Left cardiac atrium (tissue), 4 donors: ENCODE measurements around the gene CPA5. TPM values are rescaled to one million over a fixed set of nuclear protein-coding genes. Genes with fewer than 3 reads are reported as not detected.
"Not testable (repeated sequence)": the region's sequence is repeated elsewhere in the genome, so short reads cannot be mapped to it uniquely, and the experiment has no call there.

Source experiments
- ATAC-seq, 2 donors: fragments of 200-7000 bp; cut with Tn5 transposase; one replicate each; pipeline ENCODE4 v1.9.1; 2020; ENCODE audit warnings: mild to moderate bottlenecking in 2 of 2, moderate library complexity in 2 of 2
- DNase-seq: peaks from one replicate; pipeline ENCODE4 v3.0.0-alpha.2; 2020
- intact Hi-C, 2 donors: fragments of 100-400 bp; cut with DNase I; formaldehyde crosslinking; loops; one replicate each; pipeline versions ENCODE4 v1.14.1 to v1.15.1; 2022 to 2023
- long read RNA-seq: library from polyadenylated mRNA; unstranded; transcript quantifications from one replicate; pipeline ENCODE4 v2.0.0, GENCODE V29; 2021
- total RNA-seq, 2 donors: library from RNA; stranded (reverse); fragmentation: NEBNext Ultra II Directional; extraction: Animal tissue kit (Norgen Biotek cat#: 25700); gene quantifications; one replicate each; pipeline ENCODE4 v1.2.1, GENCODE V29; 2021
- donor health status: DM: no; HTN: yes; CAD: no.
- donor health status: DM: no; HTN: yes; CAD: no; lungs with severe emphysema.
- donor health status: DM: yes; HTN: yes; CAD: no.
- donor health status: Dilated cardiomyopathy.

The CPA5 gene, protein sequence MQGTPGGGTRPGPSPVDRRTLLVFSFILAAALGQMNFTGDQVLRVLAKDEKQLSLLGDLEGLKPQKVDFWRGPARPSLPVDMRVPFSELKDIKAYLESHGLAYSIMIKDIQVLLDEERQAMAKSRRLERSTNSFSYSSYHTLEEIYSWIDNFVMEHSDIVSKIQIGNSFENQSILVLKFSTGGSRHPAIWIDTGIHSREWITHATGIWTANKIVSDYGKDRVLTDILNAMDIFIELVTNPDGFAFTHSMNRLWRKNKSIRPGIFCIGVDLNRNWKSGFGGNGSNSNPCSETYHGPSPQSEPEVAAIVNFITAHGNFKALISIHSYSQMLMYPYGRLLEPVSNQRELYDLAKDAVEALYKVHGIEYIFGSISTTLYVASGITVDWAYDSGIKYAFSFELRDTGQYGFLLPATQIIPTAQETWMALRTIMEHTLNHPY
- total RNA-seq, result not detected
- long read RNA-seq, result 0 reads

DNA sequence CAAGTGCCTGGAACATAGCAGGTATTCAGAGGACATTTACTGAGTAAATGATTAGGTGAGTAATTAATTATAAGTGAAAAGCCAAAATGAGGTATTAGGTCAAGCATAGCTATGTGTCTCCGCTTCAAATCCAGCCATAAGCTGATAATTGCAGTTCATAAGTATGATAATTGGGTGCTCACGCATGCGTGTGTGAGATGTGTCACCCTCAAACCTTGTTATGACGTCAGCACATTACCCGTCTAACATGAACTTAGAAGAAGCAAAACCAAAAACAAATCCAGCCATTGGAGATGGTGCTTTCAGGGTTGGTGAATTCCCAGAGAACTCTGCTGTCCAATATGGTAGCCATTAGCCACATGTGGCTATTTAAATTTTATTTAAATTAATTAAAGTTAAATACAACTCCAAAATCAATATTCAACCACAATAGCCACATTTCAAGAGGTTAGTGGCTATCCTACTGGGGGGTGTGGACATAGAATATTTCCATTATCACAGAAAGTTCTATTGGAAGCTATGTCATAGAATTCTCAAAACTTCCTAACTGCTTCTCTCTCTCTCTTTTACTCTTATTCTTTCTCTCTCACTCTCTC is at the start of gene CPA5:
TSS of gene CPA5 (plus strand) at position 546 of the 596 bp plus-strand sequence. CDS start 1,670 bp downstream, outside the sequence.
- intact Hi-C loops, result no loop called here
- no peak for DNase-seq
- ATAC-seq, result no peak

DNA sequence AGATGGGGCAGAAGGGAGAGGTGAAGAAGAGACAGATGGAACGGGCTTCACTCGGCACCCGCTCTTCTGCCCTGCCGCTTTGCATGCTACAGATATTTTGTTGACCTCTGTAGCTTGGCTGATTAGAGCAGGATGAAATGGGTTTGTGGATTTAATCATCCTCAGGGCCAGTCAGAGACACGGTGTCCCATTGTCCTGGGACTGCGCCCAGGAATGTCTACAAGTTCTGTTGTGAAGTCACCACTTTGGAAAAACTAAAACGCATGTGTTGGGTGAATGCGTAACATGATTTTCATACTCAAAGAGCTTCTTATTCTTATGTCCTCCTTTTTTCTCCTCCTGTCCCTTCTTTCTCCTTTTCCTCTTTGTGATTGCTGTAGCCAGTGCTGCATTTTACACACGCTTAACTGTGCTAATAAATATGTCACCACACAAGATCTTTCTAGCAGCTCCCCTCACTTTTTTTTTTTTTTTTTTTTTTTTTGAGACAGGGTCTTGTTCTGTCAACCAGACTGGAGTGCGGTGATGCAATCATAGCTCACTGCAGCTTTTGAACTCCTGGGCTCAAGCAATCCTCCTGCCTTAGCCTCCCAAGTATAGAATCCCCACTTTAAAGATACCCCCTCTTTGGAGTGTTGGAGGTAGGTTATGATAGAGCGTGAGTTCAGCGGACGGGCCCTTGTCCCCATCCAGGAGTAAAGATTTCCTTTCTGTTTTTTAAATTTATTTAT is 48.2 kb upstream of the CPA5 start:
- DNase-seq (no peak), ATAC-seq (no peak)
- intact Hi-C loops, result no loop called here

DNA sequence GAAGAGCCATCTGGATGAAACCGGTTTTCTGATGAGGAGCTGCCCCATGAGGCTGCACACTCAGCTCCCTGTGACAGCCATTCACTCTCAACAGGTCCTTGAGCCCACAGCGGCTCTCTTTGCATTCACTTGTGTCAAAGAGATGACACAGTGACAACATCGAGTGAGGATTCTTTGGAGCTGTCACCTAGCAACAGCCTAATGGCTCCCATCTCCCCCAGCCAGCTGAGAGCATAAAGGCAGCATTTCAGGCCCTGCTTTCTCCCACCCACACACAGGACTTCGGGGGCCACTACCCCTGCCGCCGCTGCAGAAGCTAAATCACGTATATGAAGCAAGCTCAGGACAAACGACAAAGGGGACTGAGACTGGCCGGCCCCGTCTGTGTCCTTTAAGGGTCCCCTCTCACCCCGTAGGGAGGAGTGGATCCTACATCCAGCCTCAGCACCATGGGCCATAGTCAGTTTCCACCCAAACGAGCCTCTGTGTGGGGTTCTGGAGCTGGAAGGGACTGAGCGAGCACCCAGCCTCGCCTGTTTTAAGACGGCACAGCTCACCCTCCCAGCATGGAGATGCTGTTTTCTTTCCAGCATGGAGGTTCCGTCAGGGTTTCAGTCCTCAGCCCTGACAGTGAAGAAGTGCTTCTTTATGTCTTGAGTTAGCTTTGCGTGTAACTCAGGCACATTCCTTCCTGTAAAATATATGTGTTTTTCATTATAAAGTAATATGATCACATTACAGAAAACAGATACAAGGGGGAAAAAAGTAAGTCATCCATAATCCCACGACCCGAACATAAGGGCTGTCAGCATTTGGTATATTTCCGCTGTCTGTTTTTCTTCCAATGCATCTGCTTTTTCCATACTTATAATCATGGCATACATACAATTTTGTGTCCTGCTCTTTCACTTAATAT is 46.7 kb upstream of the CPA5 start:
- ATAC-seq (no peak), DNase-seq (no peak)
- intact Hi-C loops, result no loop called here

DNA sequence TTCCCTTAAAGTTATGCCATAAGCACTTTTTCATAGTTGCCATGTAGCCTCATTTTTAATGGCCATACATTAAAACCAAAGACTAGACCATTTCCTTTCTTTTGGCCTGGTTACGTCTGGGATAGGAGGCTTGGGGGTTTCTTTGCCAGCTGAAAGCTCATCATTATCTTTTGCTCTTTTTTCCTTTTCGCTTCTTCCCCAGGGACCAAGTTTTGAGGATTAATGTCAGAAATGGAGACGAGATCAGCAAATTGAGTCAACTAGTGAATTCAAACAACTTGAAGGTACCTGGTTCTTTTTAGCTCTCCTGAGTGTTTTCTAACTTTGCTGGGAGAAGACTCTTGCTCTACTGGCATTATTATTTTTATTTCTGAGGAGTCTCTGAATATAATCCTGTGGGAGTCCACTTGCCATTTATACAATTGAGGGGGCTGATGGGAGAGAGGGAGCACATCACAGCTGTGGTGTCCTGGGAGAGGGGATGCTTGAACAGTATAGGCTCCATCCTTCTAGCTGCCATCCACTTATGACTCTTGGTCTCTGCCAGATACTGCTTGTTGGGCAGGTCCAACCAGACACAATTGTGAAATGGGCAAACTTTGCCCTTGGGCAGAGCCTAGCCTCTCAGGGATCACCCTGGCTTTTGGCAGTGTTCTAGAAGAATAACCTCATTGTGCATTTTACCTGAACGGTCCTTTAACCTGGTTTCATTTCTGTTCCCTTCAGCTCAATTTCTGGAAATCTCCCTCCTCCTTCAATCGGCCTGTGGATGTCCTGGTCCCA is 45.9 kb upstream of the CPA5 start:
- no peak for ATAC-seq
- DNase-seq, result no peak
- intact Hi-C loops, result no loop called here

DNA sequence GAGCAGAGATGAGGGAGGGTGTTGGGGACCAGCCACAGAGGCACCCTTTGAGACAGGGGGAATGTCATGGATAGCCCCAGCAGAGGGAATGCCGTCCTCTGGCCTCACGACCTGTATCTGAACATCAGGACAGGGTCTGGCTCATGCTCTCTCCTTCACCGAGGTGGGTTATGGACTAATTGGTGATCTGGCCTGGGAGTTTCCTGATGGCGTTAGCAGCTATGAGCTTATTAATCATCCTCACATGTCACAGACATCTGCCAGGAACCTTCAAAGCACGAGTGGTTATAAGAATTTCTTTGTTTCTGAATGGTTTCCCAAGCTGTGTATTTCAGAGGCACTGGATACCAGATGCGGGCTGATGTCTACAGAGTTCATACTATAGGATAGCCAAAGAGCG is 44.8 kb upstream of the CPA5 start:
- no peak for DNase-seq
- no peak for ATAC-seq
- intact Hi-C loops, result no loop called here

DNA sequence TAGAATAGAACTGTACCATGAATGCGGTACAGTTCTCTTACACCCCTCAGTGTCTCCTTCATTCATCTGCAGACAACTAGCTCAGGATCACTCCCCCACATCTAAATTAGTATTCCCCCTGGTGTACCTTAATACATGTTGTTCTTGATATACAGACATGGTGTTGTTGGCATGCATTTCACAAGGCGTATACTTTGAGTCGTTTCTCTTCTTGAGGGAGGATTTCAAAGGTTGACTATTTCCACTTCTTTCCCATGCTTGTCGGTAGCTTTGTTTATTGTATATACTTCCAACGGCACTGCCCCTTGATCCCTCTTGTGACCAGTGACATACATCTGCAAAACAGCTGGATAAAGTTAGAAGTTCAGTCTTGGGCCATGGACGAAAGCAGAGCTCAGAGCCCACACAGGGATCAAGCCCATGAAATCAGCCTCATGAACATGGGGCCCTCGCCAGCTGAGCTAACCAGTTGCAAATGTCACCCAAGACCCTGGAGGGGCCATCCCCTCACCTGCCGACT is 43.1 kb upstream of the CPA5 start:
- DNase-seq, result no peak
- intact Hi-C loops, result no loop called here
- ATAC-seq, result no peak

DNA sequence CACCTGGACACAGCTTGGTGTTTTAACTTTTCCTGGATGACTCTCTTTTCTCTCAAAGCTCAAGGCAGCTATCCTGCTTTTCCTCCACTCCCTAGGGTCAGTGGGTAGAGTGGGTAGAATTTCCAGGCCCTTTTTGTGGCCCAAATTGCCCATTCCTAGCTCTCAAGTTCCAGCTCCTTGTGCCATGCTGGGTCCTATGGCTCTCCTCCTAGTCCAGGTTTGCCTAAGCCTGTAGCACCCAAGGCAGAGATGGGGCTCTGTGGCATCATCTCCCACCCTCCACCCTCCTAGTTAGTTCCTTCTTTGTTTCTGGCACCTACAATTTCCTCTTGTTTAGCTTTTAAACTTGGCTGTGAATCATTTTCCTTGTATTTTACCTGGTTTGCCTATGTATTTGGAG is 42.0 kb upstream of the CPA5 start:
- intact Hi-C loops, result no loop called here
- no peak for ATAC-seq
- no peak for DNase-seq

DNA sequence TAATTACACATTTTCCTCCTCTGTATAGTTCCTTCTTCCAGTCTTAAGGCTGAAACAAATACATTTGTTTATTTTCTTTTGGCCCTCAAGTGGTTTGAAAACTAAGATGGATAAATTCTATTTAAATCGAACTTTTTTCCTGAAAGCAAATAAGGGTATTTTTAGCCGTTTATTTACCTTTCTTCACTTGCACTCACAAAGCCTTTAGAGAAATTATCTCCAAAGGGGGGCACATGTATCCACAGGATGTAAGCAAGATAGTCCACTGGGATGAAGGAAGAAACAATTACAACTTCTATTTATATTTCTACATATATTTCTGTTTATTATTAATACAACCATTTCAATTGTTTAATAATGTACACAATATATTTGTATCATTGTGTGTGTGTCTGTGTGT is 41.5 kb upstream of the CPA5 start:
- intact Hi-C loops, result no loop called here
- DNase-seq (no peak), ATAC-seq (no peak)

DNA sequence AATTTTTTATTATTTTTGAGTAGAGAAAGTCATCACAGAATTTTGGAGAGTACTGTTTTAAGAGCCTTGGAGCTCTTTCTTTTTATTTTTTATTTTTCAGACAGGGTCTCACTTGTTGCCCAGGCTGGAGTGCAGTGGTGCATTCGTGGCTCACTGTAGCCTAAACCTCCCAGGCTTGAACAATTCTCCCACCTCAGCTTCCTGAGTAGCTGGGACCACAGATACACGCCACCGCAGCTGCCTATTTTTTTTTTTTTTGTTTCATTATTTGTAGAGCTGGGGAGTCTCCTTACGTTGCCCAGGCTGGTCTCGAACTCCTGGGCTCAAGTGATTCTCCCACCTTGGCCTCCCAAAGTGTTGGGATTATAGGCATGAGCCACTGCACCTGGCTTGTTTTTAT is 41.1 kb upstream of the CPA5 start:
- ATAC-seq, result no peak
- DNase-seq, result no peak

DNA sequence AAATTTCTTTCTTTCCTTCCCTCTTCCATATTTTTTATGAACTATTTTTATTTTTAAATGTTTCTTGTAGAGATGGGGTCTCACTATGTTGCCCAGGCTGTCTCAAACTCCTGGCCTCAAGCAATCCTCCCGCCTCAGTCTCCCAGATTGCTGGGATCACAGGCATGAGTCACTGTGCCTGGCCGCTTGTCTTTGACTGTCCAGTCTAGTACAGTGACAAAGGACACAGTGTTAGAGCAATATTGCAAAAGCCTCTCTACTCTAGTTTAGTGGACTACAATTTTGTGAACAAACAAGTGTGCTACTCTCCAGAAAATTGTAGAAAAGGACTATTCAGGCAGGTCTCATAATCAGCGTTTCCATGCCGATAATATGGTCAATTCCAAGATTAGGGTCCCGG is 40.6 kb upstream of the CPA5 start:
- DNase-seq (no peak), ATAC-seq (no peak)
- intact Hi-C loops, result no loop called here

More for the DNA sequence above, 41.1 kb upstream of the CPA5 start:
- intact Hi-C loops, result no loop called here

DNA sequence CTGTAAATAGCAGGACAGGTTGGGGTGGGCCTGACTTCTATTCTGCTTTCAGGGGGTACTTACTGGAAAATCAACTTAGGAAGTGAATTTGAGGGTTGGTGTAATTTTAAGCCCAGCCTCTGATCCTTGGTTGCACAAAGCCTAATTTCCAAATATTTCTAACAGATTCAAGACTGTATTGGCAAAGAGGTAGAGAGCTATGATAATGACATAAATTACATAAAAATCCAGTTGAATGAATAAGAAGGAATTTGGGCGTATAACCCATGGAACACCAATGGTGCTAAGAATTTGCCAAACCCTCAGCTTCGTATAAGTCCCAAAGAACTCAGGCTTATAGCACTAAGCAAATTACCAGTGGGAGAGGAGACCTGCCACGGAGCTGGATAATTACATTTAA is 39.7 kb upstream of the CPA5 start:
- DNase-seq, result no peak
- peak in 1 of 2 donors; percentile 55 for ATAC-seq
- intact Hi-C loops, result no loop called here

DNA sequence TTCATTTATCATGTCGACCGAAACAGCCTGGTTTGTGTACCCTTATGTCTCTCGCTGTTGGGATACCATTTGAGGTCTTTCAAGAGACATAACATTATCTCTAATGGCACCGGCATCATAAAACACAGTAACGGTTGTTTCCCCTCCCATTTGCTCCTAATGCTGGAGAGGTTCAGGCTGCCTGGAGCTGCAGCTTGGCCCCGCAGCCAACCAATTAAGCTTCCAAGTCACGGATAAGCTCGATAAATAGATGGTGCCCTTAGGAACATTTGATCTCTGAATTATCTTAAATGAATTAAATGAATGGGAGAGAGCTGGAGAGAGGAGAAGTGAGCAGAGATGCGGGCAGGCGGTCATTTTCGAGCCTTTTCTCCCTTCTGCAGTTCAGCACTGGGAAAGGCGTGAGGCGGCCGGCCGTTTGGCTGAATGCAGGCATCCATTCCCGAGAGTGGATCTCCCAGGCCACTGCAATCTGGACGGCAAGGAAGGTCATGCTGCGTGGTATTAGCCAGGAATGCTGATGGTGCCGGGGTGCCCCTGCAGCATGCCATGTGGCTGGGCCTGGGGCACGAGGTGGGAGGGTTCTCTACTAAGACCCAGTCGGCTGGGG is 39.1 kb upstream of the CPA5 start:
- no peak for DNase-seq
- intact Hi-C loops, result no loop called here
- ATAC-seq, result no peak

DNA sequence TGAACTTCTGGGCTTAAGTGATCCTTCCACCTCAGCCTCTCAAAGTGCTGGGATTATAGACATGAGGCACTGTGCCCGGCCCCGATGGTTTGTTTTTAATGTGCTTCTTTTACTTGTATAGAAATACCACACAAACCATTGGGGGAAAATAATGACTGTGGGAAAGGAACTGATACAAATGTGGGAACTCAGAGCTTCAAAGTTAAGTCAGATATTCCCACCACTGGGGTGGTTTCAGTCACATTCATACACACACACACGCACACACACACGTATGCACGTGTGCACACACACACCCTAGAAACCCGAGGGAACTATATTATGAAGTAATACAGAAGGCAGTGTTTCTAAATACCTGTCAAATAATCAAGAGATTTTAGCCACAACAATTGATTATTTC is 34.6 kb upstream of the CPA5 start:
- intact Hi-C loops, result no loop called here
- no peak for ATAC-seq
- no peak for DNase-seq

DNA sequence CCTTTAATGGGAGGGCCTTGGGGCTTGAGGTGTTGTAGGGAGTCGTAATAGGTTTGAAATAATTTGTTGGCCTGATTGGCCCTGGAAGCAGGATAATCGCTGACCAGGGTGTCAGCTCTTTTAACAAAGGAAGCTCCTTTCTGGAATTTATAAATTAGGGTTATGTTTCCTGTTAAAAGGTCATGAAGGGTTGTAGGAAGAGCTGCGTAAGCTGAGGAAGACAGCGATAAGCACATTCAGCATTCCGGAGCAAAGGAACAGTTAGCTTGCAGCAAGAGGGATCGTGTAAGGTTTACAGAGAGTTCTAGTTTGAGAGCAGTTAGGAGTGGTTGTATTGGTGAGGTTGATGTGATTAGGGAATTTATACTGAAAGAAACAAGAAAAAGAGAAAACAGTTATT is 30.3 kb upstream of the CPA5 start:
- intact Hi-C loops, result no loop called here
- ATAC-seq (no peak), DNase-seq (no peak)

DNA sequence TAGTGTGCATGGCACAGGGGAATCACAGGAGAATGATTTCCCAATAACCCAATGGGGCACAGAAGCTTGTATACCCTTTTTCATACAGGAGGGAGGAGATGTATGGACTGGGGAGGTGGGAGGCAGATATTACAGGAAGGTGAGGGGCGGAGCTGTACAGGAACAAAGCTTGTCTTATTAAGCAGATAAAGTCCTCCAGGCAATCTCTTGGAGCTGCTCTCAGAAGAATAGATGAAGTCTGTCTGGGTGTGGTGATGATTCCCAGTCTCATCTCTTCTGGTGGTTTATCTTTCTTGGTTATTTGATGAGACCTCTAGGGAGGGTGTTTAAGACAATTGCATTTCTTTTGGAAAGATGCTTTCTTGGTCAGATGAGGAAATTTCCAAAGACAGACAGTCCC is 25.1 kb upstream of the CPA5 start:
- ATAC-seq, result no peak
- intact Hi-C loops, result no loop called here
- DNase-seq, result no peak

DNA sequence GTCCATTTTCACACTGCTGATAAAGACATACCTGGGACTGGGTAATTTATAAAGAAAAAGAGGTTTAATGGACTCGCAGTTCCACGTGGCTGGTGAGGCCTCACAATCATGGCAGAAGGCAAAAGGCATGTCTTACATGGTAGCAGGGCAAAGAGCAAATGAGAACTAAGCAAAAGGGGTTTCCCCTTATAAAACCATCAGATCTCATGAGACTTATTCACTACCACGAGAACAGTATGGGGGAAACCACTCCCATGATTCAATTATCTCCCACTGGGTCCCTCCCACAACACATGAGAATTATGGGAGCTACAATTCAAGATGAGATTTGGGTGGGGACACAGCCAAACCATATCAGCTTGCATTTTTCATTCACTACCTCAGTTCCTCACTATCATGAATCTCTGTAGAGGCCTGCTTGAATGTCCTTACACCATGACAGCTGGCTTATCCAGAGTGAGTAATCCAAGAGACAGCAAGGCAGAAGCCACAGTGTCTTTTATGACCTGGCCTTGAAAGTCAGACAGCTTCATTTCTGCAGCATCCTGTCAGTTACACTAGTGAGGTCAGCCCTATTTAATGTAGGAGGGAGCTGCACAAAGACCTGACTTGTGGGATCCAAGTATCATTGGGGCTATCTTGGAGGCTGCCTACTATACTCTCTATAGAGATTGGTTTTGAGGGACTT is 22.9 kb upstream of the CPA5 start:
- intact Hi-C loops, ATAC-seq, DNase-seq: not testable (repeated sequence)

DNA sequence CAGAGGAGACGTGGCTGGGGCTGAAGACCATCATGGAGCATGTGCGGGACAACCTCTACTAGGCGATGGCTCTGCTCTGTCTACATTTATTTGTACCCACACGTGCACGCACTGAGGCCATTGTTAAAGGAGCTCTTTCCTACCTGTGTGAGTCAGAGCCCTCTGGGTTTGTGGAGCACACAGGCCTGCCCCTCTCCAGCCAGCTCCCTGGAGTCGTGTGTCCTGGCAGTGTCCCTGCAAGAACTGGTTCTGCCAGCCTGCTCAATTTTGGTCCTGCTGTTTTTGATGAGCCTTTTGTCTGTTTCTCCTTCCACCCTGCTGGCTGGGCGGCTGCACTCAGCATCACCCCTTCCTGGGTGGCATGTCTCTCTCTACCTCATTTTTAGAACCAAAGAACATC is 22.0 kb upstream of the CPA5 start:
- intact Hi-C loops, result no loop called here
- ATAC-seq, result no peak

More for the DNA sequence above, 22.0 kb upstream of the CPA5 start:
- DNase-seq, result no peak
